Choroid plexus epithelial cell (primary cell): ENCODE data around the gene ALS2CL.

ENCODE experiments used
- DNase-seq: peaks from one replicate; pipeline ENCODE4 v3.0.0-alpha.2; 2010; ENCODE audit warnings: low read depth
- H3K4me3 ChIP-seq: 2 replicates; pipeline ENCODE4 v1.5.1; 2011; ENCODE audit warnings: low read depth, mild to moderate bottlenecking, control low read depth, low read length, moderate library complexity
- CTCF ChIP-seq: conservative IDR thresholded peaks from 2 replicates; pipeline ENCODE4 v1.5.1; 2011; ENCODE audit warnings: low read depth, mild to moderate bottlenecking, control low read depth, inconsistent platforms, low read length, moderate library complexity

The ALS2CL gene

GRCh38 chr3:46663591-46664135 is 29.8 kb downstream of the ALS2CL start:
- peak; percentile 14 for TF ChIP-seq CTCF
- peak; percentile 12 for DNase-seq
- no peak overlapping the region for H3K4me3 ChIP-seq

DNA sequence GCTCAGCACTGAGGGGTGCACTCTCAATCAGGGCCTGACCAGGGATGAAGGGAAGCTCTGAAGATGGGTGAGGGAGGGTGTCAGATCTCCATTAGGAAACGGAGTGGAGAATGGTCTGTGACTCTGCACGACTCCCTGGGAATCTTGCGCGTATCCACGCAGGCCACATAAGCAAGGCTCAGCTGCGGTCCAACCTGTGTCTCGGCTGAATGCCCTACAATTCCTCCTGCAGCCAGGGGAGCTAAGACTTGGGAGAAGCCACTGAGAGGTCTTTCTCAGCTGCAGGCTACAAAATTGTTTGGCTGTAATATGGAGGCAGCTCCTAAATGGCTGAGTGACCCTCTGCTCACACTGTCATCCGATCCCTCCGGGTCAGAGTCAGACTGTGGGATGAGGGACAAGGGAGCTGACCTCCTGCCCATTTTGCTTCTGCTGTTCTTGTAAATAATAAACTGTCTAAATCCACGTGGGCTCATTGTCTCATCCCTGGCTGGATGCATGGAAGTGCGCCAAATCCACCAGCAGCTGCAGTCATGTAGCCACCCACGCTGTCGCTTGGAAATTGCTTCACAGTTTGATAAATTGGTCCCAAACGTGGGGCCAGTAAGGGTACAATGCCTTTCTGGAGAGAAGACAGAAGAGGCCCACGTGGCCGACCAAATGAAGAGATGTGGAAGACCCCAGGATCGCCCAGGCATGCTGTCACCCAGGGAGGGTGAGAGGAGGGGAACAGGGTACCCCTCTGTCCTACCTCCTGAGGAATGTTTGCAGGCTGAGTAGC is 30.5 kb downstream of the ALS2CL start:
- TF ChIP-seq CTCF, result no peak
- no peak overlapping the region for H3K4me3 ChIP-seq
- peak; percentile 26 for DNase-seq

DNA sequence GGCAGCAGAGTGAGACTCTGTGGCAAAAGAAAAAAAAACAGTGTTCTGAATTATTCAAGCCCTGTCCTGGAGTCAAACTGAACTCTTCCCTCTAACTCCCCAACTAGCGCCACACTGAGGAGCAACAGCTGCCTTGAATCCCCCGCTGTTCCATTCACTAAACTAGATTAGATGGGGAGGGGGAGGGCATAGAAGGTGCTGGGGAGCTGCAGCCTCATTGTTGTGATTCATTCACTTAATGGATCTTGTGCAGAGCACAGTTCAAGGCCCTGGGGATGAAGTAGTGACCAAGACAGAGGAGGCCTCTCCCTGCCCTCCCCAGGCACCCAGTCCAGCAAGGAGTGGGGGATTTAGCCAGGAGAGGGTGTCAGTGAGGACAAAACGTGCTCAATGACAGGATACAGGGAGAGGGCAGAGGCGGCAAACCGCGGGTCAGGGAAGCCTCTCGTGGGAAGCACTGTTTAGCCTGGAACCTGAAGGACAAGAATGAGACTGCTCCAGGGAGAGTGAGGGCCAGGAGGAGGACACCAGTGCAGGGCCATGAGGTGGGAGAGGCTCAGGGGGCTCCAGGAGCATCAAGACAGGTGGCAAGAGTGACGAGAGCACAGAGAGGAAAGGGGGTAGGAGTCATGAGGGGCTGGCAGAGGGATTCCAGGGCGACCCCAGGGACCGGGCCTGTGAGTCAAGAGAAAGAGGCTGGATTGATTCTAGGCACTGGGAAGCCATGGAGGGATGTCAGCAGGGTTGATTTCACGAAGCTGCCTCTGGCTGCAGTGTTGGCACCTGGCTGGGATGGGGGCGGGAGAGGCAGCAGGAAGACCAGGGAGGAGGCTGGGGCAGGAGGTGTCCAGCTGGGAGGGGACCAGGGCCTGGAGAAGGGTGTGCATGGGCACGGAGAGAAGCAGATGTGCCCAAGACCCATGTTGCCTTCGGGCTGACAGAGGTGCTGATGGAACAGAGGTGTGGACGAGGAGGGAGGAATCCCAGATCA is 31.4 kb downstream of the ALS2CL start:
- no peak for TF ChIP-seq CTCF
- DNase-seq, result no peak
- H3K4me3 ChIP-seq, result no peak overlapping the region

DNA sequence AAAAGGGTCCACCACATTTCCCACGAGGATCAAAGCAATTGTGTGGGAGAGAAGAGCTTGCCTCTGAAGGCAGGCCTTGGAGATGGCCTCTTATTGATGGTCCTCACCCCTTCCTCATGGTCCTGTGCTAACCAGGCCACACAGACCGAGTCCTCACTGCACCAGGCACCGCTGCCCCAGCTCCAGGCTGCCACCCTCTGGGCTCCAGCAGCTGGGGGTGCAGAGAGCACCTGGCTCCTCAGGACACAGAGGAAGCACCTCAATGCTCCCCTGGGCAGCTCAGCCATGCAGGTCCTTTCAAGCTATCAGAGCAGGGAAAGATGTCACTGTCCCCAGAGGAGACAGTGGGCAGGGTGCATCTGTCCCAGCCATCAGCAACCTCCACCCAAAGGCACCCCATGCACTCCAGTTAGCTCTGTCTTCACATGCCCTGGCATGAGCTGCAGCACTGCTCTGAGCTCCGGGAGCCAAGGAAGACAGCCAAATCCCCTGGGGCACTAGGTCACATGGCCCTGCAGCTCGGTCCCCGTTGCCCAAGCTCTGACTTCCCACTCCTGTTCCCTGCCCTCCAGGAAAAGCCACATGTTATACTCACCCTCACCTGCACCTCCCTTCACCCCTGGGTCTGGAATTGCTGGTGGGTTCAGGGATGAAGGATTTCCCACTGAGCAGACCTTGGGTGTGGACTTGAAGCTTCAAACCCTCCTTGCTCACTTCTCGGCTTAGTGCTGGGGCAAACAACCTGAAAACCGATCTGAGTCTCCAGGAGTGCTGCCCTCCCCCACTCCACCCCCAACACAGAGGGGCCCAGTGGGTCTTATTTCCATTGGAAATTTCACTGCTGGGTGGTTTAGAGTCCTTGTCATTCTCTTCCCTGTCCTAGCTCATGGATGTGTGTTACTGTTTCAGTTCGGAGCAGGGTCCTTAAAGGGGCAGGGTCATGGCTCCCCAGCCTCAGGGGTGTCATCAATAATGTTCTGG is 32.6 kb downstream of the ALS2CL start:
- no peak for DNase-seq
- no peak overlapping the region for H3K4me3 ChIP-seq
- TF ChIP-seq CTCF, result no peak

DNA sequence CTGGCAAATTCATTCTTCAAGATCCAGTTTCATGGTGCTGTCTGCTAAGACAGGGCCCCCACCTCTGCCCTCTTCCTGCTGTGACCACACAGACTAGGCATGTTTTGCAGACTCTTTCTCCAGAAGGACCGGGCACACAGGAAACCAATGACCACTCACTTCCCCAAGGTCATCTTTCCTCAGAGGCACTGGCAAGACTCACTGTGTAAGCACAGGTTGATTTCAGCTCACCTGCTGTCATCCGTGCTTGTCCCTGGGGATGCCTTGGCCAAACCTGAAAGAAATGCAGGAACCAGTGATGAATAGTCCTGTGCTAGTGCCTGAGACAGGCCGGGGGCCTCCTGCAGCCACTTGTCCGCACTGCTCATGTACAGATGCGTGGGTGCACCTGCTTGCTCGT is 33.5 kb downstream of the ALS2CL start:
- no peak for TF ChIP-seq CTCF
- H3K4me3 ChIP-seq, result no peak overlapping the region
- no peak for DNase-seq

GRCh38 chr3:46659285-46659684 is 34.2 kb downstream of the ALS2CL start:
- H3K4me3 ChIP-seq, result no peak overlapping the region
- no peak for DNase-seq
- no peak for TF ChIP-seq CTCF
